Activated CD4-positive, alpha-beta T cell treated with anti-CD3 and anti-CD28 coated beads, Interleukin-2, amount 10 ng/mL, durations not matched to agents 24 days and 14 days (primary cell): ENCODE measurements around the gene AGBL1. TPM values are rescaled to one million over a fixed set of nuclear protein-coding genes. Genes with fewer than 3 reads are reported as not detected.

ENCODE experiments used
- DNase-seq: peaks from one replicate; pipeline ENCODE4 v3.0.0; 2022
- H3K27ac Mint-ChIP-seq: one replicate; pipeline ENCODE4 v1.8.0; 2022; ENCODE audit warnings: mild to moderate bottlenecking, mixed read lengths
- H3K27me3 Mint-ChIP-seq: one replicate; pipeline ENCODE4 v1.8.0; 2022; ENCODE audit warnings: mixed read lengths
- H3K36me3 Mint-ChIP-seq: one replicate; pipeline ENCODE4 v1.8.0; 2022; ENCODE audit warnings: low read depth, mild to moderate bottlenecking, mixed read lengths
- H3K4me1 Mint-ChIP-seq: one replicate; pipeline ENCODE4 v1.8.0; 2021; ENCODE audit warnings: mixed read lengths
- H3K4me3 Mint-ChIP-seq: one replicate; pipeline ENCODE4 v1.8.0; 2022; ENCODE audit warnings: mild to moderate bottlenecking, moderate library complexity, mixed read lengths
- H3K9me3 Mint-ChIP-seq: one replicate; pipeline ENCODE4 v1.8.0; 2021; ENCODE audit warnings: mixed read lengths
- intact Hi-C: fragments of 100-400 bp; cut with micrococcal nuclease; formaldehyde crosslinking; loops from one replicate; pipeline ENCODE4 v1.15.1; 2023
- total RNA-seq: library from RNA; stranded (reverse); gene quantifications from 2 replicates; pipeline ENCODE4 v1.2.3, GENCODE V29; 2022

Gene AGBL1
- total RNA-seq, 1 donor from 2014 or later: not detected

GRCh38 chr15:86764021-86764420, 684.4 kb downstream of the AGBL1 start:
- Mint-ChIP-seq H3K27ac (no peak overlapping the region), H3K4me1 (no peaks in the 10 kb centered on the region), H3K36me3 (no peaks in the 10 kb centered on the region), H3K9me3 (no peaks in the 10 kb centered on the region), H3K27me3 (peaks cover 3% of the 10 kb centered on the region), H3K4me3 (no peak overlapping the region)
- DNase-seq: no peak
- intact Hi-C loops: no loop called here

- H3K36me3 Mint-ChIP-seq: no peaks in the 10 kb centered on the region
- DNase-seq: no peak
- no peaks in the 10 kb centered on the region for H3K4me1 Mint-ChIP-seq
- intact Hi-C loops: no loop called here
- H3K9me3 Mint-ChIP-seq: no peaks in the 10 kb centered on the region
- H3K27me3 Mint-ChIP-seq: peaks cover 3% of the 10 kb centered on the region
- no peak overlapping the region for H3K27ac Mint-ChIP-seq
- no peak overlapping the region for H3K4me3 Mint-ChIP-seq
These were observed 685.6 kb downstream of the AGBL1 start for GRCh38 chr15:86765281-86765680.

- Mint-ChIP-seq H3K9me3 (no peaks in the 10 kb centered on the region), H3K4me3 (no peak overlapping the region), H3K36me3 (no peaks in the 10 kb centered on the region), H3K27ac (no peak overlapping the region), H3K4me1 (no peaks in the 10 kb centered on the region), H3K27me3 (no peaks in the 10 kb centered on the region)
- no peak for DNase-seq
- intact Hi-C loops: no loop called here
These were observed 692.8 kb downstream of the AGBL1 start for GRCh38 chr15:86772369-86773059.

- no peaks in the 10 kb centered on the region for H3K27me3 Mint-ChIP-seq
- no peak for DNase-seq
- H3K4me1 Mint-ChIP-seq: no peaks in the 10 kb centered on the region
- intact Hi-C loops: no loop called here
- H3K4me3 Mint-ChIP-seq: no peak overlapping the region
- no peaks in the 10 kb centered on the region for H3K36me3 Mint-ChIP-seq
- H3K27ac Mint-ChIP-seq: no peak overlapping the region
- H3K9me3 Mint-ChIP-seq: no peaks in the 10 kb centered on the region
These were observed 694.1 kb downstream of the AGBL1 start for GRCh38 chr15:86773736-86774135.

- H3K4me1 Mint-ChIP-seq: no peaks in the 10 kb centered on the region
- no peaks in the 10 kb centered on the region for H3K9me3 Mint-ChIP-seq
- no peaks in the 10 kb centered on the region for H3K27me3 Mint-ChIP-seq
- no peak for DNase-seq
- intact Hi-C loops: no loop called here
- H3K4me3 Mint-ChIP-seq: no peak overlapping the region
- no peak overlapping the region for H3K27ac Mint-ChIP-seq
- no peaks in the 10 kb centered on the region for H3K36me3 Mint-ChIP-seq
These were observed 696.5 kb downstream of the AGBL1 start for GRCh38 chr15:86776145-86776544.

- Mint-ChIP-seq H3K27ac (no peak overlapping the region), H3K4me3 (no peak overlapping the region), H3K9me3 (no peaks in the 10 kb centered on the region), H3K27me3 (no peaks in the 10 kb centered on the region), H3K36me3 (no peaks in the 10 kb centered on the region), H3K4me1 (no peaks in the 10 kb centered on the region)
- no peak for DNase-seq
- intact Hi-C loops: no loop called here
These were observed 716.9 kb downstream of the AGBL1 start for GRCh38 chr15:86796521-86796920.

GRCh38 chr15:86797135-86797534, 717.5 kb downstream of the AGBL1 start:
- Mint-ChIP-seq H3K9me3 (no peaks in the 10 kb centered on the region), H3K36me3 (no peaks in the 10 kb centered on the region), H3K27me3 (no peaks in the 10 kb centered on the region)

GRCh38 chr15:86799226-86799625, 719.6 kb downstream of the AGBL1 start:
- Mint-ChIP-seq H3K36me3 (no peaks in the 10 kb centered on the region), H3K27me3 (no peaks in the 10 kb centered on the region), H3K27ac (no peak overlapping the region), H3K4me1 (no peaks in the 10 kb centered on the region), H3K9me3 (no peaks in the 10 kb centered on the region), H3K4me3 (no peak overlapping the region)
- intact Hi-C loops: no loop called here
- no peak for DNase-seq

More at GRCh38 chr15:86797135-86797534, 717.5 kb downstream of the AGBL1 start:
- intact Hi-C loops: no loop called here
- Mint-ChIP-seq H3K4me3 (no peak overlapping the region), H3K27ac (no peak overlapping the region), H3K4me1 (no peaks in the 10 kb centered on the region)
- no peak for DNase-seq

GRCh38 chr15:86802244-86802643, 722.6 kb downstream of the AGBL1 start:
- DNase-seq: no peak

GRCh38 chr15:86804406-86804805, 724.7 kb downstream of the AGBL1 start:
- Mint-ChIP-seq H3K9me3 (no peaks in the 10 kb centered on the region), H3K27ac (no peak overlapping the region), H3K4me1 (no peaks in the 10 kb centered on the region), H3K4me3 (no peak overlapping the region), H3K36me3 (no peaks in the 10 kb centered on the region), H3K27me3 (no peaks in the 10 kb centered on the region)
- intact Hi-C loops: no loop called here
- DNase-seq: no peak

More at GRCh38 chr15:86802244-86802643, 722.6 kb downstream of the AGBL1 start:
- H3K4me3 Mint-ChIP-seq: no peak overlapping the region
- intact Hi-C loops: no loop called here
- no peaks in the 10 kb centered on the region for H3K4me1 Mint-ChIP-seq
- no peaks in the 10 kb centered on the region for H3K9me3 Mint-ChIP-seq
- no peaks in the 10 kb centered on the region for H3K36me3 Mint-ChIP-seq
- no peaks in the 10 kb centered on the region for H3K27me3 Mint-ChIP-seq
- no peak overlapping the region for H3K27ac Mint-ChIP-seq

- H3K9me3 Mint-ChIP-seq: no peaks in the 10 kb centered on the region
- DNase-seq: no peak
- intact Hi-C loops: no loop called here
- no peaks in the 10 kb centered on the region for H3K36me3 Mint-ChIP-seq
- no peaks in the 10 kb centered on the region for H3K4me1 Mint-ChIP-seq
- H3K4me3 Mint-ChIP-seq: no peak overlapping the region
- H3K27ac Mint-ChIP-seq: no peak overlapping the region
- no peaks in the 10 kb centered on the region for H3K27me3 Mint-ChIP-seq
These were observed 730.7 kb downstream of the AGBL1 start for GRCh38 chr15:86810329-86810728.

GRCh38 chr15:86813892-86814291, 734.2 kb downstream of the AGBL1 start:
- Mint-ChIP-seq H3K36me3 (no peaks in the 10 kb centered on the region), H3K9me3 (no peaks in the 10 kb centered on the region)
- intact Hi-C loops: no loop called here

GRCh38 chr15:86829245-86829644, 749.6 kb downstream of the AGBL1 start:
- Mint-ChIP-seq H3K9me3 (no peaks in the 10 kb centered on the region), H3K27me3 (no peaks in the 10 kb centered on the region), H3K36me3 (no peaks in the 10 kb centered on the region), H3K4me1 (no peaks in the 10 kb centered on the region), H3K27ac (no peak overlapping the region), H3K4me3 (no peak overlapping the region)
- intact Hi-C loops: no loop called here
- no peak for DNase-seq

More at GRCh38 chr15:86813892-86814291, 734.2 kb downstream of the AGBL1 start:
- H3K27ac Mint-ChIP-seq: no peak overlapping the region
- H3K4me1 Mint-ChIP-seq: no peaks in the 10 kb centered on the region
- no peaks in the 10 kb centered on the region for H3K27me3 Mint-ChIP-seq
- no peak for DNase-seq
- H3K4me3 Mint-ChIP-seq: no peak overlapping the region

GRCh38 chr15:86830304-86830703, 750.6 kb downstream of the AGBL1 start:
- no peak for DNase-seq
- H3K9me3 Mint-ChIP-seq: no peaks in the 10 kb centered on the region
- intact Hi-C loops: no loop called here
- no peaks in the 10 kb centered on the region for H3K4me1 Mint-ChIP-seq
- H3K27ac Mint-ChIP-seq: no peak overlapping the region
- H3K4me3 Mint-ChIP-seq: no peak overlapping the region
- no peaks in the 10 kb centered on the region for H3K36me3 Mint-ChIP-seq
- H3K27me3 Mint-ChIP-seq: no peaks in the 10 kb centered on the region

GRCh38 chr15:86833595-86833994, 753.9 kb downstream of the AGBL1 start:
- intact Hi-C loops: no loop called here
- H3K27me3 Mint-ChIP-seq: no peaks in the 10 kb centered on the region
- no peaks in the 10 kb centered on the region for H3K36me3 Mint-ChIP-seq
- H3K27ac Mint-ChIP-seq: no peak overlapping the region
- no peak for DNase-seq
- no peak overlapping the region for H3K4me3 Mint-ChIP-seq
- H3K9me3 Mint-ChIP-seq: no peaks in the 10 kb centered on the region
- H3K4me1 Mint-ChIP-seq: no peaks in the 10 kb centered on the region
